ENCODE results near the gene AMELX.

AMELX gene

GRCh38 chrX:11336201-11336600, 43.0 kb downstream of the AMELX start:
- no peak for TF ChIP-seq CTCF (IDR thresholded peaks at IDR 0.05)

- TF ChIP-seq CTCF (IDR thresholded peaks at IDR 0.05) = no peak
These were observed 44.2 kb downstream of the AMELX start for GRCh38 chrX:11337292-11338009.

- no peak for TF ChIP-seq CTCF (IDR thresholded peaks at IDR 0.05)
These were observed 48.3 kb downstream of the AMELX start for GRCh38 chrX:11341274-11342201.

GRCh38 chrX:11342673-11343072, 49.5 kb downstream of the AMELX start:
- TF ChIP-seq CTCF (IDR thresholded peaks at IDR 0.05) = no peak

- no peak for TF ChIP-seq CTCF (IDR thresholded peaks at IDR 0.05)
These were observed 53.0 kb downstream of the AMELX start for GRCh38 chrX:11346121-11346682.

- TF ChIP-seq CTCF (IDR thresholded peaks at IDR 0.05) = no peak
These were observed 54.1 kb downstream of the AMELX start for GRCh38 chrX:11347300-11347699.

- TF ChIP-seq CTCF (IDR thresholded peaks at IDR 0.05) = no peak
These were observed 55.8 kb downstream of the AMELX start for GRCh38 chrX:11349020-11349419.

Measured in LNCAP (cell line).